Breast epithelium (tissue), 3 donors: ENCODE data around the gene NCAM2.

Source experiments
- CTCF ChIP-seq, 3 donors: fragments of 450-650 bp; IDR thresholded peaks; one replicate each; pipeline ENCODE4 v1.5.1; 2016 to 2017; ENCODE audit warnings: antibody characterized with exemption in 3 of 3, mild to moderate bottlenecking in 3 of 3, moderate library complexity in 3 of 3
- POLR2A ChIP-seq: fragments of 450-650 bp; IDR thresholded peaks from one replicate; pipeline ENCODE4 v1.6.1; 2016; ENCODE audit warnings: antibody characterized with exemption, mild to moderate bottlenecking, moderate library complexity

- TF ChIP-seq CTCF (IDR thresholded peaks at IDR 0.05) (no peak), POLR2A (no peak)
Observed at GRCh38 chr21:21236996-21237395, 238.8 kb downstream of the NCAM2 start.
